ENCODE data around the gene FAM193B. TPM values are rescaled to one million over a fixed set of nuclear protein-coding genes. Genes with fewer than 3 reads are reported as not detected.

FAM193B gene
- total and polyA plus RNA-seq, 9 of the 15 experiments (the other 6 are each of a cell fraction or from before 2014, with no cell fraction given): 4.4 to 76.4 (median 37.3) TPM

DNA sequence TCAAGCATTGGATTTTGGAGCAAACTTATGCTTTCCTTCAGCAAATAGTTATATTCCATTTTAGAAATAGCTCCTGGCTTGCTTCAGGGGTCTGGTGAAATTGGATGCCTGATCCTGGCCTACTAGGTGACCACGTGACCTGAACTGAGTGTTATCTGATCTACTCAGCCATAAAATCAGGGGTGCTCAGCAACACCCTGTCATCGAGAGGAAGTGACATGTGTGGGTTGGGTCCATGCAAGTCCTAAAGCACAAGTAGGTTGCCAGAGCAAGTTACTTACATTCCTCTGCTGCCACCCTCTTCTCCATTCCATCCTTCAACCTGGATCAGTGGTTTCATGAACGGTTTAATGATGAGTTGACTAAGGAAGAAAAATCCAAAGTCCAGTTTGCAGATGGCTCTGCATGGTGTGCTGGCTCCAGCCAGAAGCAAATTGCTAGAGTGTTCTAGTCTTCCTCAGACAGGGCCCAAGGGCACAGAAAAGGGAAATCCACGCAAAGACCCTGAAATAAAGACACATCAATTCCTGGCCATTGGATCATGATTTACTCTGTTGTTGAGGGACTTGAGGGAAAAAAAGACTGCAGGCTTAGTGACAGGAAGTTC, 2.8 kb upstream of the FAM193B start (continued):
- TF ChIP-seq, protein P1, sequence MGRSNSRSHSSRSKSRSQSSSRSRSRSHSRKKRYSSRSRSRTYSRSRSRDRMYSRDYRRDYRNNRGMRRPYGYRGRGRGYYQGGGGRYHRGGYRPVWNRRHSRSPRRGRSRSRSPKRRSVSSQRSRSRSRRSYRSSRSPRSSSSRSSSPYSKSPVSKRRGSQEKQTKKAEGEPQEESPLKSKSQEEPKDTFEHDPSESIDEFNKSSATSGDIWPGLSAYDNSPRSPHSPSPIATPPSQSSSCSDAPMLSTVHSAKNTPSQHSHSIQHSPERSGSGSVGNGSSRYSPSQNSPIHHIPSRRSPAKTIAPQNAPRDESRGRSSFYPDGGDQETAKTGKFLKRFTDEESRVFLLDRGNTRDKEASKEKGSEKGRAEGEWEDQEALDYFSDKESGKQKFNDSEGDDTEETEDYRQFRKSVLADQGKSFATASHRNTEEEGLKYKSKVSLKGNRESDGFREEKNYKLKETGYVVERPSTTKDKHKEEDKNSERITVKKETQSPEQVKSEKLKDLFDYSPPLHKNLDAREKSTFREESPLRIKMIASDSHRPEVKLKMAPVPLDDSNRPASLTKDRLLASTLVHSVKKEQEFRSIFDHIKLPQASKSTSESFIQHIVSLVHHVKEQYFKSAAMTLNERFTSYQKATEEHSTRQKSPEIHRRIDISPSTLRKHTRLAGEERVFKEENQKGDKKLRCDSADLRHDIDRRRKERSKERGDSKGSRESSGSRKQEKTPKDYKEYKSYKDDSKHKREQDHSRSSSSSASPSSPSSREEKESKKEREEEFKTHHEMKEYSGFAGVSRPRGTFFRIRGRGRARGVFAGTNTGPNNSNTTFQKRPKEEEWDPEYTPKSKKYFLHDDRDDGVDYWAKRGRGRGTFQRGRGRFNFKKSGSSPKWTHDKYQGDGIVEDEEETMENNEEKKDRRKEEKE (IDR thresholded peaks at IDR 0.05; ENCODE audit: borderline replicate concordance in 1 of 2, control insufficient read depth in 1 of 2, low read depth in 2 of 2, low read length in 1 of 2): no peak
- TF ChIP-seq CXXC5 (CRISPR knock-in tag; IDR thresholded peaks at IDR 0.05): 0 out of 2 replicates have a peak, but pooled peaks have one; percentile 28
- no peak for TF ChIP-seq NR2C2 (CRISPR knock-in tag; IDR thresholded peaks at IDR 0.05)
- TF ChIP-seq NR2C2 (tag; IDR thresholded peaks at IDR 0.05): no peak; the same call in 1 of the 2 replicates
- peak; percentile 57; the same call in 1 of the 2 replicates for TF ChIP-seq RFX1 (IDR thresholded peaks at IDR 0.05)
- TF ChIP-seq GABPB1 (CRISPR knock-in tag; IDR thresholded peaks at IDR 0.05): peak; percentile 58; the same call in 1 of the 2 replicates
- TF ChIP-seq ZNF639 (CRISPR knock-in tag; conservative IDR thresholded peaks at IDR 0.05 in 1 of 2, IDR thresholded peaks at IDR 0.05 in 1 of 2): peak in 1 of 2 experiments; percentile 62; a peak in 1 of 4 replicates
- peak; percentile 25; the same call in 1 of the 2 replicates for TF ChIP-seq ZBTB9 (CRISPR knock-in tag; IDR thresholded peaks at IDR 0.05)
- TF ChIP-seq, protein P2, sequence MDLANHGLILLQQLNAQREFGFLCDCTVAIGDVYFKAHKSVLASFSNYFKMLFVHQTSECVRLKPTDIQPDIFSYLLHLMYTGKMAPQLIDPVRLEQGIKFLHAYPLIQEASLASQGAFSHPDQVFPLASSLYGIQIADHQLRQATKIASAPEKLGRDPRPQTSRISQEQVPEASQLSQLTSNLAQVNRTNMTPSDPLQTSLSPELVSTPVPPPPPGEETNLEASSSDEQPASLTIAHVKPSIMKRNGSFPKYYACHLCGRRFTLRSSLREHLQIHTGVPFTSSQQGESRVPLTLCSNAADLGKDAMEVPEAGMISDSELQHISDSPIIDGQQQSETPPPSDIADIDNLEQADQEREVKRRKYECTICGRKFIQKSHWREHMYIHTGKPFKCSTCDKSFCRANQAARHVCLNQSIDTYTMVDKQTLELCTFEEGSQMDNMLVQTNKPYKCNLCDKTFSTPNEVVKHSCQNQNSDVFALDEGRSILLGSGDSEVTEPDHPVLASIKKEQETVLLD (IDR thresholded peaks at IDR 0.05): peak; percentile 13; the same call in 1 of the 2 replicates
- TF ChIP-seq TCF3 (CRISPR knock-in tag; IDR thresholded peaks at IDR 0.05): peak; percentile 24; the same call in 1 of the 2 replicates
- TF ChIP-seq, protein P3, sequence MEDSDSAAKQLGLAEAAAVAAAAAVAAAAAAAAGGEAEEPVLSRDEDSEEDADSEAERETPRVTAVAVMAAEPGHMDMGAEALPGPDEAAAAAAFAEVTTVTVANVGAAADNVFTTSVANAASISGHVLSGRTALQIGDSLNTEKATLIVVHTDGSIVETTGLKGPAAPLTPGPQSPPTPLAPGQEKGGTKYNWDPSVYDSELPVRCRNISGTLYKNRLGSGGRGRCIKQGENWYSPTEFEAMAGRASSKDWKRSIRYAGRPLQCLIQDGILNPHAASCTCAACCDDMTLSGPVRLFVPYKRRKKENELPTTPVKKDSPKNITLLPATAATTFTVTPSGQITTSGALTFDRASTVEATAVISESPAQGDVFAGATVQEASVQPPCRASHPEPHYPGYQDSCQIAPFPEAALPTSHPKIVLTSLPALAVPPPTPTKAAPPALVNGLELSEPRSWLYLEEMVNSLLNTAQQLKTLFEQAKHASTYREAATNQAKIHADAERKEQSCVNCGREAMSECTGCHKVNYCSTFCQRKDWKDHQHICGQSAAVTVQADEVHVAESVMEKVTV (CRISPR knock-in tag; IDR thresholded peaks at IDR 0.05): no peak
- peak; percentile 45; the same call in 1 of the 2 replicates for TF ChIP-seq NR2C1 (IDR thresholded peaks at IDR 0.05)
- no peak for TF ChIP-seq NR2C1 (tag; IDR thresholded peaks at IDR 0.05)
- peak; percentile 76 for TF ChIP-seq TBP (optimal IDR thresholded peaks at IDR 0.05; ENCODE audit: low read depth, low read length)
- TF ChIP-seq RBBP5 (IDR thresholded peaks at IDR 0.05; ENCODE audit: borderline replicate concordance, insufficient read depth, low read length, poor library complexity, severe bottlenecking): peak; percentile 42
- no peak for TF ChIP-seq HNRNPL (IDR thresholded peaks at IDR 0.05; ENCODE audit: low read depth, low read length)

Data from K562 (cell line).